A204.1 (cell line): ENCODE results near the gene KCNN1.
"Not testable (repeated sequence)": the region's sequence is repeated elsewhere in the genome, so short reads cannot be mapped to it uniquely, and the experiment has no call there.

Experiments used
- FAIRE-seq: peaks from 2 replicates; lab custom pipeline; 2012; peaks lifted over from hg19 to GRCh38; lab: Jason Lieb, UNC

Gene KCNN1

DNA sequence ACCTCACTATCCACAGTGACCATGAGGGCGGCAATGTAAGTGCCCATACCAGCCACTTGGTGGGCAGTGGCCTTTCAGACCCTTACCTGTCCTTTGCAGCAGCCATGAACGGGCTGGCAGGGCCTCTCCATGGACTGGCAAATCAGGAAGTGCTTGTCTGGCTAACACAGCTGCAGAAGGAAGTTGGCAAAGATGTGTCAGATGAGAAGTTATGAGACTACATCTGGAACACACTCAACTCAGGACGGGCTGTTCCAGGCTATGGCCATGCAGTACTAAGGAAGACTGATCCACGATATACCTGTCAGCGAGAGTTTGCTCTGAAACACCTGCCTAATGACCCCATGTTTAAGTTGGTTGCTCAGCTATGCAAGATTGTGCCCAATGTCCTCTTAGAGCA lies 64.5 kb downstream of the KCNN1 start:
- not testable (repeated sequence) for FAIRE-seq

DNA sequence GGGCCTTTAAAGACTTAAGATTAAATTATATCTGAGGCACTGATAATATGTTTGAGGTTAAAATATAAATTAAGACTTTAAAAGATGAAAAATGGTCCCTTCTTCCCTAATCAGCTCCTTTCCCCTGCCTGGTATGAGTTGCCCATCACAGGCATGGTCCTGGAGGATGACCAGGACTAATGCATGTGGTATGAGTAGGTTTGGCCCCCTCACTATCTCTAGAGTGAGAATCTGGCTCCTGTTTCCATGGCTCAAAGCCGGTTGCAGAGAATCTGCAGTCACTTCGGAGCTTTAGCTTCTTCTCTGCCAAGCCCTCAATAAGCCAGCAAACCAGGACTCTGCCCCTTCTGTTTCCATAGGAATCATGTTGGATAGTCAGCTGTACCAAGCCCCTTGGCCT lies 65.2 kb downstream of the KCNN1 start:
- FAIRE-seq: not testable (repeated sequence)

DNA sequence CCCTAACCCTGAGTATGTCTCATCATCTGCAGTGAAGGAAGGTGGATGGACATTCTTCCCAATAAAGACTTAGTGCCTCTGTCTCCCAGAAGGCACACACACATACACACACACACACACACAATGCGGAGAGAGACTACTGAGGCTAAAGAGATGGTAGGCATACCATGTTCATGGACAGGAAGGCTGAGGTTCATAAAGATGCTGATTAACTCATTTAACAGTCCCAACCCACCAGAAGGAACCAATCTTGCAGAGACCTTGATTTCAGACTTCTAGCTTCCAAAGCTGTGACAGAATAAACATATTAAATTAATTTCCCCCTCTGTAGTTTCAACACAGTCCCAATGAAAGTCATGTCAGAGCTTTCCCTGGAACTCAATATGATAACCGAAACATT lies 74.1 kb downstream of the KCNN1 start:
- no peak for FAIRE-seq

DNA sequence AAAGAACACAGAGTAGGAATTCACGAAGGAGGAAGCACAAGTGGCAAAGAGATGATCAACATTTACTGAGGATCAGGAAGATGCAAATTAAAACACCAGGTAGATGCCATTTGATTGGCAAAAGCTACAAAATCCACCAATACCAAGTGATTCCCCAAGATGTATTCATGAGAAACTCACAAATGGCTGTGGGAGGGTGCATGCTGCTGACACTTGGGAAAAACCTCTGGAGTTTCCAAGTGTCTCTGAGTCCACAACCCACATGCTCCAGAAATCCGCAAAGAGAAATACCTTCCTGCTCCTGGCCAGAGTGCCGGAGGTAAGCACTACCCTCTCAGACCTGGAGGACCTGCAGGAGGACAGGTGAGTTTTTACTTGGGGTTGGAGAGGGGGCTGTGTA lies 76.8 kb downstream of the KCNN1 start:
- no peak for FAIRE-seq

DNA sequence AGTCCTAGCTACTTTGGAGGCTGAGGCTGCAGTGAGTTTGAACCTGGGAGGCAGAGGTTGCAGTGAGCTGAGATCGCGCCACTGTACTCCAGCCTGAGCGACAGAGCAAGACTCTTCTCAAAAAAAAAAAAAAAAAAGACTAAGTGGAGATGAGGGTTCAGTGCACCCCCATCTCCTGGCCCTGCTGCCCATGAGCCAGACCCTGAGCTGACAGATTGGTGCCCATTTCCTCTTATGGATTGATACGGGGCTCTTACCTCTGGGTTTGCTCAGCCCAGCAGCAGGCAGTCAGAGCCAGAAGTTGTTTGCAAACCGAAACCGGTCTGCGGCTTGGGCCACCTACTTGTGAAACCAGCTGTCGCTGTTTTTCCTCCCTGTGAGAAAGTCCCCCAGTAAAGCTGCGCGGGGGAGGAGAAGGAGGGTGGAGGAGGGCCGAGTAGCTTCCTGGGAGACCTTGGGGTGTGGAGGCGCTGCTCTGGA lies 78.0 kb downstream of the KCNN1 start:
- FAIRE-seq: no peak

DNA sequence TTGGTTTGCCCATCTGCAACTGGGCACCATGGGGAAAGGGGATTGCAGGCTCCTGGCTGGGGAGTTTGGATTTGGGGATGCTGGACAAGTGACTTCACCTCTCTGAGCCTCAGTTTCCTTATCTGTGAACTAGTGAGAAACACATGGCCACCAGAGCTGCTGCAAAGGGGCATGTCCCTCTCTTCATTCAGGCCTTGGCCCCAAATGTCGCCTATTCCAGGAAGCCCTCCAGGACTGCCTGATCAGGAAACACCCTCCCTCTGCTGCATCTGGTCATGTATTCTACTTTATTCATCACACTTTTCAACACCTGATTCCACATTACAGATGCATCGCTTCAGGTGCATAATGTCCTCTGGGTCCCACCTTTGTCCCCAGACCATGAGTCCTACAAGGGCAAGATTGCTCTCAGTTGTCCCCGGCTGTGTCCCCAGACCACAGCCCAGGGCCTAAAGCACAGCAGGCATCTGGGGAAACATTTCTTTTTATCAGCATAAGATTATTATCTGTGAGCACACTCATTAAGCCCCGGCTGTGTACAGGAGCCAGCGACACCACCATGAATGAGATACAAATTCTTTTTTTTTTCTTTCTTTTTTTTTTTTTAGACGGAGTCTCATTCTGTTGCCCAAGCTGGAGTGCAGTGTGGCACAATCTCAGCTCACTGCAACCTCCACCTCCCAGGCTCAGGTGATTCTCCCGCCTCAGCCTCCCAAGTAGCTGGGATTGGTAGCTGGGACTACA lies 78.6 kb downstream of the KCNN1 start:
- no peak for FAIRE-seq

DNA sequence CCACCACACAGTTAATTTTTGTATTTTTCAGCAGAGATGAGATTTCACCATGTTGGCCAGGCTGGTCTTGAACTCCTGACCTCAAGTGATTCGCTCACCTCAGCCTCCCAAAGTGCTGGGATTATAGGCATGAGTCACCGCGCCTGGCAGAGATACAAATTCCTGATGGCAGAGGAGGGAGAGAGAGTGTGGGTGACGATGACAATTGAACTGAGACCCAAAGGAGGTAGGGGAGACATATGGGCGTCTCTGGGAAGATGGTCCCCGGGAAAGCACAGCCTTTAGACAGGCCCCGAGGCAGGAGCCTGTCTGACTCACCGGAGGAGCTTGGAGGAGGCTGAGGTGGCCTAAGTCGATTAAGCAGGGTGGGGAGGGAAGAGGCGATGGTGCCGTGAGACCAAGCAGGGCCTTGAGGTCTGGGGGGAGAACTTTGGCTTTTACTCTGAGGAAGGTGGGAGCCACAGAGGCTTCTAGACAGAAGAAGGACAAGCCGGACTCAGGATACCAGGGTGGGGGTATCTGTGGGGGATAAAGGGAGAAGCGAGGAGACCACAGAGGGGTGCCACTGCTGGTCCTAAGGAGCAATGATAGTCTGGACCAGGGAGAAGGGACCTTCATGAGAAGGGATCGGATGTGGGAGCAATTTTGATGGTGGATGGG lies 79.3 kb downstream of the KCNN1 start:
- FAIRE-seq: no peak

DNA sequence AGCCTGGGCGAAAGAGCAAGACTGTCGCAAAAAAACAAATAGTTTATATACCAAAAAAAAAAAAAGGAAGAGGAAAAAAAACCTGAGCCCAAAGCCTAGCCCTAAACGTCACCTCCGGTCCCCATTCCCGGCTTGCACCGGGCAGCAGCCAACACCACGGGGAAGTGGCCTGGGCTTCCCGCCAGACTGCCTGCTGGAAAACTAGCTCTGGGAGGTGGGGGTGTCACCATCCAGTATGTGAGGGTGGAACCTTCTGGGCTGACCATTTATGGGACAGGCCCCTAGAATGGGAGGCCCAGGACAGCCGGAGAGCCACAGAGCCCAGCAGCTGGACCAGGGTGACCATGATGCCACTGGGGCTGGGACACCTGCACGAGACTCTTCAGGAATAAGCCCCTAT lies 82.5 kb downstream of the KCNN1 start:
- FAIRE-seq: no peak
